K562 (cell line): ENCODE measurements around the gene RALY. TPM values are rescaled to one million over a fixed set of nuclear protein-coding genes. Genes with fewer than 3 reads are reported as not detected.

Experiments used
- BDP1 ChIP-seq: IDR thresholded peaks from 3 replicates; pipeline ENCODE4 v1.6.1; 2011; ENCODE audit not compliant: insufficient read length, insufficient read depth
- BRD9 ChIP-seq: fragments of 450-650 bp; IDR thresholded peaks from 2 replicates; pipeline ENCODE4 v1.6.1; 2018; ENCODE audit warnings: low read depth; ENCODE audit not compliant: partially characterized antibody
- CEBPG ChIP-seq, 3 experiments: fragments of 200-800 bp in 1 of 3; sonication (Bioruptor generic) in 1 of 3; sonication (generic) in 1 of 3; formaldehyde crosslinking in 1 of 3; IDR thresholded peaks in 2 of 3; conservative IDR thresholded peaks in 1 of 3; 2 replicates each; pipeline versions ENCODE4 v1.6.1 to v1.8.0; 2016 to 2022; ENCODE audit warnings: missing compliant biosample characterization in 2 of 3, missing genetic modification characterization in 2 of 3, mild to moderate bottlenecking in 1 of 3, missing genetic modification reagents in 1 of 3
- EWSR1 ChIP-seq: fragments of 450-650 bp; IDR thresholded peaks from 2 replicates; pipeline ENCODE4 v1.6.1; 2018; ENCODE audit warnings: borderline replicate concordance, mild to moderate bottlenecking, low read depth, moderate library complexity; ENCODE audit not compliant: partially characterized antibody
- GATA2 ChIP-seq: sonication (generic); formaldehyde crosslinking; IDR thresholded peaks from 2 replicates; pipeline ENCODE4 v1.4.0; 2020; ENCODE audit warnings: mild to moderate bottlenecking, missing genetic modification reagents
- HDAC2 ChIP-seq: fragments of 450-650 bp; IDR thresholded peaks from 2 replicates; pipeline ENCODE4 v1.6.1; 2016; ENCODE audit warnings: mild to moderate bottlenecking
- HNRNPH1 ChIP-seq: fragments of 200-400 bp; formaldehyde crosslinking; optimal IDR thresholded peaks from 2 replicates; pipeline ENCODE3; 2017; ENCODE audit warnings: low read depth, mild to moderate bottlenecking, low read length, moderate library complexity
- MTA3 ChIP-seq: fragments of 450-650 bp; formaldehyde crosslinking; IDR thresholded peaks from 2 replicates; pipeline ENCODE4 v1.6.1; 2017; ENCODE audit warnings: mild to moderate bottlenecking, borderline replicate concordance
- PHB2 ChIP-seq: fragments of 450-650 bp; IDR thresholded peaks from 2 replicates; pipeline ENCODE4 v1.6.1; 2017; ENCODE audit warnings: low read depth
- POLR2H ChIP-seq: IDR thresholded peaks from 2 replicates; pipeline ENCODE4 v1.6.1; 2016; ENCODE audit warnings: missing genetic modification characterization, low read depth, mild to moderate bottlenecking, control low read depth, missing compliant biosample characterization, moderate library complexity
- PPARD ChIP-seq: fragments of 250-450 bp; sonication (Bioruptor Pico); IDR thresholded peaks from 2 replicates; pipeline ENCODE4 v1.8.0; 2022; ENCODE audit warnings: inconsistent platforms, mild to moderate bottlenecking, moderate library complexity
- RBM22 ChIP-seq: fragments of 200-400 bp; formaldehyde crosslinking; IDR thresholded peaks from 2 replicates; pipeline ENCODE4 v1.6.1; 2018; ENCODE audit warnings: low read length, low read depth; ENCODE audit not compliant: poor library complexity, severe bottlenecking
- TARDBP ChIP-seq: fragments of 450-650 bp; IDR thresholded peaks from 2 replicates; pipeline ENCODE4 v1.6.1; 2016
- WHSC1 ChIP-seq: IDR thresholded peaks from one replicate; pipeline ENCODE4 v1.6.1; 2012; ENCODE audit warnings: low read length, control low read depth, inconsistent platforms
- ZC3H11A ChIP-seq: IDR thresholded peaks from 2 replicates; pipeline ENCODE4 v1.6.1; 2012; ENCODE audit warnings: low read depth, low read length, improper control_type of control experiment
- ZNF644 ChIP-seq: fragments of 200-800 bp; sonication (Bioruptor generic); IDR thresholded peaks from 2 replicates; pipeline ENCODE4 v1.6.1; 2016; ENCODE audit warnings: low read depth, missing genetic modification characterization, missing compliant biosample characterization
- polyA plus RNA-seq, 8 experiments: library from polyadenylated mRNA; depleted of rRNA in 4 of 8; stranded (reverse) in 5 of 8; unstranded in 3 of 8; fragments of >200 nt; fragmentation: Nextera tagmentation in 2 of 8; fragmentation: Illumina TruSeq in 1 of 8; extraction: Ambion mirVana in 2 of 8; extraction: Trizol in 1 of 8; gene quantifications; 2 replicates each; pipeline versions ENCODE4 v1.2.1 to v1.2.3, GENCODE V29; 2011 to 2014; ENCODE audit warnings: inconsistent platforms in 1 of 8, missing spikeins in 1 of 8
- total RNA-seq, 7 experiments: library from RNA; depleted of rRNA in 6 of 7; stranded (reverse); fragments of >200 nt in 6 of 7; fragmentation: Illumina TruSeq in 2 of 7; extraction: Trizol in 2 of 7; gene quantifications; 2 replicates each; pipeline versions ENCODE4 v1.2.1 to v1.2.3, GENCODE V29; 2011 to 2021; ENCODE audit warnings: low replicate concordance in 1 of 7
- TF ChIP-seq, protein P1 (sequence below): sonication (generic); IDR thresholded peaks from 2 replicates; pipeline ENCODE4 v1.6.1; 2016
- TF ChIP-seq, protein P2 (sequence below): fragments of 250-450 bp; sonication (Bioruptor Pico); IDR thresholded peaks from 2 replicates; pipeline ENCODE4 v1.4.0; 2020
- TF ChIP-seq, protein P3 (sequence below): fragments of 450-650 bp; IDR thresholded peaks from 2 replicates; pipeline ENCODE4 v1.6.1; 2016; ENCODE audit warnings: borderline replicate concordance

RALY gene
- total and polyA plus RNA-seq, 9 of the 15 experiments (the other 6 are each of a cell fraction or from before 2014, with no cell fraction given) = 0.80 to 207 (median 128) TPM

DNA sequence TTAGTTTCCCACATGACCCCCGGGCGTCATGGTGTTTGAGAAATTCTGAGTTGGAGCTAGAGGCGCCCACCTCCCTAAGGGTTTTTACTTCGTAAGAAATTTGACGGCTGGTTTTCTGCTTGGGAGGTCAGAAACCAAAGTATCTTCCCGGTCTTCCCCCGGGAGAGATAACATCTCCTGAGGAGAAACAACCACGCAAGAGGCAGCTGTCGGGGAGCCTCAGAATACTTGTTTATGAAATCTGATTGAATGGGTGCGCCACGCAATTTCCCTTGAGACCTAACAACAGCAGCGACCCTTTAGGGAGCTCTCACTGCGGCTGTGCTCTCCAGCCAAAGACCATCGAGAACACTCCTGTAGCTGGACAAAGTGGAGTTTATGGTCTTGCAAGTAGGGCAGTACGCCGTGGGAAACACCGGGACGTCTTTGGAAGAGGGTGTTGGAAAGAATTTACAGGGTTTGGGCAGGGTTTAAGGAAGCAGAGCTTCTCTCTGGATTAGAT lies 118.9 kb downstream of the RALY start (continued):
- TF ChIP-seq PPARD (CRISPR knock-in tag) = no peak
- TF ChIP-seq ZNF644 (tag) = no peak; the same call in 1 of the 2 replicates
- no peak for TF ChIP-seq BDP1
- peak; percentile 29; the same call in 1 of the 2 replicates for TF ChIP-seq TARDBP
- no peak for TF ChIP-seq WHSC1
- TF ChIP-seq, protein P1, sequence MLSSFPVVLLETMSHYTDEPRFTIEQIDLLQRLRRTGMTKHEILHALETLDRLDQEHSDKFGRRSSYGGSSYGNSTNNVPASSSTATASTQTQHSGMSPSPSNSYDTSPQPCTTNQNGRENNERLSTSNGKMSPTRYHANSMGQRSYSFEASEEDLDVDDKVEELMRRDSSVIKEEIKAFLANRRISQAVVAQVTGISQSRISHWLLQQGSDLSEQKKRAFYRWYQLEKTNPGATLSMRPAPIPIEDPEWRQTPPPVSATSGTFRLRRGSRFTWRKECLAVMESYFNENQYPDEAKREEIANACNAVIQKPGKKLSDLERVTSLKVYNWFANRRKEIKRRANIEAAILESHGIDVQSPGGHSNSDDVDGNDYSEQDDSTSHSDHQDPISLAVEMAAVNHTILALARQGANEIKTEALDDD = no peak; the same call in 1 of the 2 replicates
- no peak for TF ChIP-seq CEBPG (CRISPR knock-in tag; IDR thresholded peaks at IDR 0.05)
- no peak for TF ChIP-seq CEBPG (tag; conservative IDR thresholded peaks at IDR 0.05 in 1 of 2, IDR thresholded peaks at IDR 0.05 in 1 of 2)
- TF ChIP-seq POLR2H = peak; percentile 77
- TF ChIP-seq, protein P2, sequence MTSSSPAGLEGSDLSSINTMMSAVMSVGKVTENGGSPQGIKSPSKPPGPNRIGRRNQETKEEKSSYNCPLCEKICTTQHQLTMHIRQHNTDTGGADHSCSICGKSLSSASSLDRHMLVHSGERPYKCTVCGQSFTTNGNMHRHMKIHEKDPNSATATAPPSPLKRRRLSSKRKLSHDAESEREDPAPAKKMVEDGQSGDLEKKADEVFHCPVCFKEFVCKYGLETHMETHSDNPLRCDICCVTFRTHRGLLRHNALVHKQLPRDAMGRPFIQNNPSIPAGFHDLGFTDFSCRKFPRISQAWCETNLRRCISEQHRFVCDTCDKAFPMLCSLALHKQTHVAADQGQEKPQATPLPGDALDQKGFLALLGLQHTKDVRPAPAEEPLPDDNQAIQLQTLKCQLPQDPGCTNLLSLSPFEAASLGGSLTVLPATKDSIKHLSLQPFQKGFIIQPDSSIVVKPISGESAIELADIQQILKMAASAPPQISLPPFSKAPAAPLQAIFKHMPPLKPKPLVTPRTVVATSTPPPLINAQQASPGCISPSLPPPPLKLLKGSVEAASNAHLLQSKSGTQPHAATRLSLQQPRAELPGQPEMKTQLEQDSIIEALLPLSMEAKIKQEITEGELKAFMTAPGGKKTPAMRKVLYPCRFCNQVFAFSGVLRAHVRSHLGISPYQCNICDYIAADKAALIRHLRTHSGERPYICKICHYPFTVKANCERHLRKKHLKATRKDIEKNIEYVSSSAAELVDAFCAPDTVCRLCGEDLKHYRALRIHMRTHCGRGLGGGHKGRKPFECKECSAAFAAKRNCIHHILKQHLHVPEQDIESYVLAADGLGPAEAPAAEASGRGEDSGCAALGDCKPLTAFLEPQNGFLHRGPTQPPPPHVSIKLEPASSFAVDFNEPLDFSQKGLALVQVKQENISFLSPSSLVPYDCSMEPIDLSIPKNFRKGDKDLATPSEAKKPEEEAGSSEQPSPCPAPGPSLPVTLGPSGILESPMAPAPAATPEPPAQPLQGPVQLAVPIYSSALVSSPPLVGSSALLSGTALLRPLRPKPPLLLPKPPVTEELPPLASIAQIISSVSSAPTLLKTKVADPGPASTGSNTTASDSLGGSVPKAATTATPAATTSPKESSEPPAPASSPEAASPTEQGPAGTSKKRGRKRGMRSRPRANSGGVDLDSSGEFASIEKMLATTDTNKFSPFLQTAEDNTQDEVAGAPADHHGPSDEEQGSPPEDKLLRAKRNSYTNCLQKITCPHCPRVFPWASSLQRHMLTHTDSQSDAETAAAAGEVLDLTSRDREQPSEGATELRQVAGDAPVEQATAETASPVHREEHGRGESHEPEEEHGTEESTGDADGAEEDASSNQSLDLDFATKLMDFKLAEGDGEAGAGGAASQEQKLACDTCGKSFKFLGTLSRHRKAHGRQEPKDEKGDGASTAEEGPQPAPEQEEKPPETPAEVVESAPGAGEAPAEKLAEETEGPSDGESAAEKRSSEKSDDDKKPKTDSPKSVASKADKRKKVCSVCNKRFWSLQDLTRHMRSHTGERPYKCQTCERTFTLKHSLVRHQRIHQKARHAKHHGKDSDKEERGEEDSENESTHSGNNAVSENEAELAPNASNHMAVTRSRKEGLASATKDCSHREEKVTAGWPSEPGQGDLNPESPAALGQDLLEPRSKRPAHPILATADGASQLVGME = no peak
- TF ChIP-seq GATA2 = peak; percentile 67
- TF ChIP-seq ZC3H11A = no peak
- TF ChIP-seq MTA3 = no peak
- TF ChIP-seq EWSR1 = no peak
- no peak for TF ChIP-seq RBM22
- TF ChIP-seq PHB2 = no peak
- no peak for TF ChIP-seq HNRNPH1
- TF ChIP-seq, protein P3, sequence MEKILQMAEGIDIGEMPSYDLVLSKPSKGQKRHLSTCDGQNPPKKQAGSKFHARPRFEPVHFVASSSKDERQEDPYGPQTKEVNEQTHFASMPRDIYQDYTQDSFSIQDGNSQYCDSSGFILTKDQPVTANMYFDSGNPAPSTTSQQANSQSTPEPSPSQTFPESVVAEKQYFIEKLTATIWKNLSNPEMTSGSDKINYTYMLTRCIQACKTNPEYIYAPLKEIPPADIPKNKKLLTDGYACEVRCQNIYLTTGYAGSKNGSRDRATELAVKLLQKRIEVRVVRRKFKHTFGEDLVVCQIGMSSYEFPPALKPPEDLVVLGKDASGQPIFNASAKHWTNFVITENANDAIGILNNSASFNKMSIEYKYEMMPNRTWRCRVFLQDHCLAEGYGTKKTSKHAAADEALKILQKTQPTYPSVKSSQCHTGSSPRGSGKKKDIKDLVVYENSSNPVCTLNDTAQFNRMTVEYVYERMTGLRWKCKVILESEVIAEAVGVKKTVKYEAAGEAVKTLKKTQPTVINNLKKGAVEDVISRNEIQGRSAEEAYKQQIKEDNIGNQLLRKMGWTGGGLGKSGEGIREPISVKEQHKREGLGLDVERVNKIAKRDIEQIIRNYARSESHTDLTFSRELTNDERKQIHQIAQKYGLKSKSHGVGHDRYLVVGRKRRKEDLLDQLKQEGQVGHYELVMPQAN = 0 out of 2 replicates have a peak, but pooled peaks have one; percentile 18
- TF ChIP-seq BRD9 = peak; percentile 63
- TF ChIP-seq HDAC2 = peak; percentile 41; the same call in 1 of the 2 replicates
